Stimulated activated CD4-positive, alpha-beta T cell treated with anti-CD3 and anti-CD28 coated beads, Interleukin-1b, Interleukin-23, amount 100 ng/mL, for 1 hour (primary cell): Measurements from ENCODE around the gene NR3C2.
"Not testable (repeated sequence)": the region's sequence is repeated elsewhere in the genome, so short reads cannot be mapped to it uniquely, and the experiment has no call there.

Experiments used
- DNase-seq, 2 donors: peaks; one replicate each; pipeline ENCODE4 v3.0.0-alpha.2; 2020; ENCODE audit warnings: low read depth in 2 of 2

The NR3C2 gene

GRCh38 chr4:148112231-148112982 lies 329.8 kb downstream of the NR3C2 start:
- DNase-seq = no peak

DNA sequence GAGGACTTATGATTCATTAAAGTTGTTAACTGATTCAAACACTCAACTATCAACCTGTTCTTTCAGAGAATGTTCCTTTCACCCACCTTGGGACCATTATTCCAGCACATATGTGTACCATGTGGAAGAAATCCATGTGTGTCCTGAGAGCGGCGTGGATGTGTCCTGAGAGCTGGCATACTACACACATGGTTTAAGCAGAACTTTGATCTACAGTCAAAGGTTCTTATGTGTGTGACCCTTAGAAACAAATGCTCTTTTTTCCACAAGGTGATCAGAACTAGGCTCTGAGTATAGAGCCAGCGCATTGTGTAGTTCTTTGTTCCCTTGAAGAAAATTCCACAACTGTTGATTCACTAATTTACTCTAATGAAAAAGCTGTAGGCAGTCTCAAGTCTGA lies 332.0 kb downstream of the NR3C2 start:
- DNase-seq = no peak

GRCh38 chr4:148109216-148109615 lies 333.0 kb downstream of the NR3C2 start:
- DNase-seq = no peak

GRCh38 chr4:148108766-148109165 lies 333.4 kb downstream of the NR3C2 start:
- DNase-seq = no peak

DNA sequence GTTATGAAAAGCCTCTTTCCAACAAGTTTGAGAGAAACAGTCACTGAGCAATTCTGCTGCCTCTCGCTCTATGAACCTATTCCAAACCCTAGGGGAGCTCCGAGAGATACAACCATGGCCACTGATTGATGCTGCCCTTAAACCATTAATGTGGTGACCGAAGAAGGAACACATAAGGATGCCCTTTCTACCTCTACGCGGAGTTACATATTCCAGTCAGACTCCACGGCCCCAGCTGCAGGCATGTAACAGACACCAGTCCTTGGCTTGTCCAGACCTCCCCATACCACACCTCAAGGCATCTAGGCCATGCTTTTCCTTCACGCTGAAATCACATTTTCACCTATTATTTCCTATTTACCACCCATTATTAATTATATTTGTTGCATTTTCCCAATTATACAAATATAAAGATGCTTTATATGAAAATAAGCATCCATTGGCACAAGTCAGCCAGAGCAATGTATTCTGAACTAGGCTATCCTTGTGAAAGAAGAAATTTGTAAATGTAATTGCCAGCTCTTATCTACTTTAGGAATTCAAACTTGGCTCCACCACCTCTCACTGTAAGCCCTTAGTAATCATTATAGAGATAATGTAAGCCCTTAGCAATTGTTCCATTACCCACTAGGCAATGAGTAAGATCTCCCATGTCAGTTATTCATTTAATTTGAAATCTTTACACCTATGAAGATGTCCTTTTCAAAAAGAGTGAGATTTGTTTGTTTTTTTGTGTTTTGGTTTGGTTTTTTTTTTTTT lies 338.4 kb downstream of the NR3C2 start:
- DNase-seq = no peak

DNA sequence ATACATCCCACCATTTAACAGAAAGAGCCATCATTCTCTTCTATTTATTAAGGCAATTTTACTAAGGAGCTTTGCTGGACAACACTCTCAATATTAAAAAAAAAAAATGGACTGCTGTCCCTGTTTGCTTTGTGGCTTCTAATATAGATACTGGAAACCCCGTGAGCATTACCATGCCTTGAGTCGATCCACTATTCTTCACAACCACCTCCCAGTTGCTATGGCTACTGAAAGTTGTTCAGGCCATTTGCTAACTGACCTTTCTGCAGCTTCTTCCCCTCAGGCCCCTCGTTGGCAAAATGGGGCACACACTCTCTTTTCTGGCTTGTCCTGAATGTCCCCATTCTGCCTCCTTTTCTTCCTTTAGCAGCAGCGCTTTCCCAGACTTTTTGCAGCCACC lies 340.4 kb downstream of the NR3C2 start:
- DNase-seq = no peak

DNA sequence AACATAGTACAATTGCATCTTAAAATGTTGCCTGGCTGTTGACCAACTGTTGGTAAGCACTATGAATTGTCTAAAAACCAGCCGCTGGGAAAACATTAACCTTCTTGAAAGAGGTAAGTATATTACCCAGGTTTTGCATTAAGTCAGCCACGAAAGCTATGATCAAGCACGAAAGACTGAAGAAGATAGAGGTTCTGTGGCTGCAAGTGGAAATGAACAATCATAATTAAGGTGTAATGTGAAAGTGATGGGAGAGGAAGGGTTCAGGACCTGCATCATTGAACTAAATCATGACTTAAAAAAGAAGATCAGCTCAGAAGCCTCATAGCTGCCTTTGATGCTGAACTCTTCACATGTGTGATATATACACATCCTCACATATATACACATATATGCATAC lies 341.0 kb downstream of the NR3C2 start:
- no peak for DNase-seq

DNA sequence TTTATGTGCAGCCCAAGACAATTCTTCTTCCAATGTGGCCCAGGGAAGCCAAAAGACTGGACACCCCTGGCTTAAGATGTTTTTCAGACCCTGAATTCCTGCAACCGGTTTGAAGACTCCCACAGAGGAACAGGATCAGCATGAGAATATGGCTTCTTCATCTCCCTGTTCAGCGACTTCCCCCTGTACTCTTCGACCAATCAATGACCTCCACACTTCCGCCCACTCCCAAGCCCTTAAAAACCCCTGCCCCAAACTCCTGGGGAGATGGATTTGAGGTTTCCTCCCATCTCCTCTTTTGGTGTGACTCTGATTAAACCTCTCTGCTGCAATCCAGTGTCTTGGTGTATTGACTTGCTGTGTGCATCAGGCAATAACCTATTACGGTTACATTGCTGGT lies 344.4 kb downstream of the NR3C2 start:
- DNase-seq = no peak

- no peak for DNase-seq
Measured at GRCh38 chr4:148095346-148095923, 346.8 kb downstream of the NR3C2 start.

DNA sequence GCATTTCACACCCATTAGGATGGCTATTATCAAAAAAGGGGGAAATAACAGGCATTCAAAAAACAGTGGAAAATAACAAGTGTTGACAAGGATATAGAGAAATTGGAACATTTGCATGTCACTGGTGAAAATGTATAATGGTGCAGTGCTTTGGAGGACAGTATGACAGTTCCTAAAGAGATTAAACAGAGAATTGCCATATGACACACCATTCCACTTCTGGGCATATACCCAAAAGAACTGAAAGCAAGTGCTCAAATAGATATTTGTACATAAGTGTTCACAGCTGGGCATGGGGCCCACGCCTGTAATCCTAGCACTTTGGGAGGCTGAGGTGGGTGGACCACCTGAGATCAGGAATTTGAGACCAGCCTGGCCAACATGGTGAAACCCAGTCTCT lies 348.1 kb downstream of the NR3C2 start:
- no peak for DNase-seq

DNA sequence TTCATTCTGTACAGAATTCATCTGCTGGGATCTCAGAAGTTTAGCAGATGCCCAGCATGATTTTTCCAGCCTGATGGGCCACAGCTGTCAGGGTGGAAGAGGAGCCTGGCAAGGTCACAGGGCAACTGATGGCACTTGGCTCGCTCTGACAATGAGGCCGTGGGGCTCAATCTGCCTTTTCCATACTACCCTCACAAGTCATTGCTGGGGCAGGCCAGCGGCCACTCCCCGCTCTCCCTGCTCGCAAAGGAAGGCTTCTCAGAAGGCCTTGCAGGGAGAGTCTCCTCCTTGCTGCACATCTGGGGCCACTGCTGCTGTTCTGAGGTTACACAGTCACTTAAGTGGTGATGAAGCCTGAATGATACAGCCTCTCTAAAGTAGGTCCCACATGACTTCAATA lies 349.1 kb downstream of the NR3C2 start:
- DNase-seq = no peak

- DNase-seq = no peak
Measured at GRCh38 chr4:148092316-148093014, 349.7 kb downstream of the NR3C2 start.

DNA sequence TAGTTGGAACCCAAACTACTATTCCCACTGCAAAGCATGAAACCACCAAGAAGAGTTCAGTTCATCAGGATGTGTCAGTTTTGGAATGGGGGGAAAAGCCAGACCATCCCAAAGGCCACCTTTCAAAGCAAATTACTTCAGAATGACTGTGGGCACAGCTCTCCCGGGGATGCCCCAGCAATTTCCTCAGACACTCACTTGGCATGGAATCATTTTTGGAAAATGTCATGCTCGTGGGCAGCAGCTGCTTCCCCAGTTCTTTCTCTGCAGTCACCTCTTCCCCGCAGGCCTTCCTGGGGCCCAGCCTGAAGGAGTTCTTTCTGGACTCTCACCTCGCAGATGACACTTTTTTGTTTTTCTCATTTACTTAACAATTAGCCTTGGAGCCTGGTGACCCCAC lies 350.3 kb downstream of the NR3C2 start:
- no peak for DNase-seq

GRCh38 chr4:148090503-148091476 lies 351.4 kb downstream of the NR3C2 start:
- no peak for DNase-seq

DNA sequence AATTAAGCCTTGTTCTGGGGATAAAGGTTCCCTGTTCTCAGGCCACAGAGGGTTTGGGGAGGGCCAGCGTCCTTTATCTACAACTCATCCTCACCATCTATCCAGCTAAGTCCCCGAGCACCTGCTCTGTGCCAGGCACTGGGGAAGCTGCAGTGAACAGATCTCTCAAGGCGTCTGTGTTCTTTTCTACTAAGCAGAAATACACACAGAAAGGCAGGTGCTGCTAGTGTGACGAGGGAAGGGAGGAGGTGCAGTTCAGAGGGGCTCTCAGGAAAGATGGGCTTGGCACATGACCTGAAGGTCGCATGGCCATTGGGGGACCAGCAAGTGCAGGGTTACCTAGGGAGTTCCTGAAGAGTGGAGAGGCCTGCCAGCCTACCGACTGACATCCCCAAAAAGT lies 352.2 kb downstream of the NR3C2 start:
- DNase-seq = no peak

GRCh38 chr4:148089624-148090023 lies 352.6 kb downstream of the NR3C2 start:
- no peak for DNase-seq

DNA sequence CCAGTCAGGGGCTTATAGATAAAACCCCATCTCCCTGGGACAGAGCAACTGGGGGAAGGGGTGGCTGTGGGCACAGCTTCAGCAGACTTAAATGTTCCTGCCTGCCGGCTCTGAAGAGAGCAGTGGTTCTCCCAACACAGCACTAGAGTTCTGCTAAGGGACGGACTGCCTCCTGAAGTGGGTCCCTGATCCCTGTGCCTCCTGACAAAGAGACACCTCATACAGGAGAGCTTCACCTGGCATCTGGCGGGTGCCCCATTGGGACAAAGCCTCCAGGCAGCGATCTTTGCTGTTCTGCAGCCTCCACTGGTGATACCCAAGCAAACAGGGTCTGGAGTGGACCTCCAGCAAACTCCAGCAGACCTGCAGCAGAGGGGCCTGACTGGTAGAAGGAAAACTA lies 359.1 kb downstream of the NR3C2 start:
- not testable (repeated sequence) for DNase-seq

DNA sequence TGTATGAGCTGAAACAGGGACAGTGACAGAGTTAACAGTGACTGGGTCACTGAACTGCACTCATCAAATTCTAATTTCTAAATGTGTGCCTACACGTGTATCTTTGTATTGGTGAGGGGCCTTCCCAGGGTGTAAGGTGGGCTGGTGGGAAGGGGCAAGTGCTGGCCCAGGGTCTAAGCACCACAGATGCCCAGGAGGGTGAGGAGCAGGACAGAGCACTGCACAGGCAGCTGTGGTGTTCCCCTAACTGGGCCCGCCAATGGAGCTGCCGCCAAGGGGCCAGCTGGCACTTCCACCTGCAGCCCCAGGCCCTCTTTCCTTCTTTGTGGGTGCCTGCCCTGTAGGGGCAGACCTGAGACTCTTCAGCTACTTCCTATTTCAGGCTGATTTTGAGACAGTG lies 360.5 kb downstream of the NR3C2 start:
- DNase-seq = no peak

DNA sequence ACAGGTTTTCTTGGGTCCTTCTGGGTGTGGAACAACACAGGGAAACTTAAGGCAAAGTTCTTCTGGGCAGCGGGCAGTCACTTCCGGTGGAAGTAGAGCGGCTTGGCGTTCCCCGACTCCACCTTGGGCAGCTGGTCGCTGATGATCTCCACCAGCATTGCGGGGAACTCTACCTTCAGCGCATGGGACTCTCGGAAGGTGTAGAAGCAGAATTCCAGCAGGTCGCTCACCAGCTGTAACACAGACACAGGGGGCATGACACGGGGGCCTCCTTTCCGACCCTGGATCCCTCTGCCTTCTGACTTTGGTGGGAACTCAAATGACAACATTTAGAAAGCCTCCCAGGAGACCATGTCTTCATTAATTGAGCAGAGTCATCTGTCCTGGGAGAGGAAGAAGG lies 360.9 kb downstream of the NR3C2 start:
- no peak for DNase-seq

- no peak for DNase-seq
Measured at GRCh38 chr4:148079961-148080360, 362.3 kb downstream of the NR3C2 start.

DNA sequence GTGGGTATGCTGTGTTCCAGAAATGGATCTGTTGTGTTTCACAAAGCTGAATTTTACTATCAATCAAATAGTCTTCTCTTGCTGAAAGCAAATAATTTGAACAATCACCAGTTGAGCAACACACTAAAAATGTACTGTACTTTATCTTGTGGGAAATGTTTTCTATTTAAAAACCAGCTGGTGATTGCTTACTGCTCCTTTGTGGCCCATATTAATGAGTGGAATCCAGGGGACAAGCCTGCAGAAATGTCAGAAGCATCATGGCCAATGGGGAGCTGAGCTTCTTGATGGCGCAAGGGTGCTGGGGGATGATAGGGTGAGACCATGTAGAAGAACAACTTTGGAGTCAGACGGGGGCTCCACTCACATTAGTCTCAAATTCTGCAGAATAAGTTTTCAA lies 364.2 kb downstream of the NR3C2 start:
- DNase-seq = no peak
